ENCODE data around the gene GSTA3.
"Not testable (repeated sequence)": the region's sequence is repeated elsewhere in the genome, so short reads cannot be mapped to it uniquely, and the experiment has no call there.

GSTA3 gene

DNA sequence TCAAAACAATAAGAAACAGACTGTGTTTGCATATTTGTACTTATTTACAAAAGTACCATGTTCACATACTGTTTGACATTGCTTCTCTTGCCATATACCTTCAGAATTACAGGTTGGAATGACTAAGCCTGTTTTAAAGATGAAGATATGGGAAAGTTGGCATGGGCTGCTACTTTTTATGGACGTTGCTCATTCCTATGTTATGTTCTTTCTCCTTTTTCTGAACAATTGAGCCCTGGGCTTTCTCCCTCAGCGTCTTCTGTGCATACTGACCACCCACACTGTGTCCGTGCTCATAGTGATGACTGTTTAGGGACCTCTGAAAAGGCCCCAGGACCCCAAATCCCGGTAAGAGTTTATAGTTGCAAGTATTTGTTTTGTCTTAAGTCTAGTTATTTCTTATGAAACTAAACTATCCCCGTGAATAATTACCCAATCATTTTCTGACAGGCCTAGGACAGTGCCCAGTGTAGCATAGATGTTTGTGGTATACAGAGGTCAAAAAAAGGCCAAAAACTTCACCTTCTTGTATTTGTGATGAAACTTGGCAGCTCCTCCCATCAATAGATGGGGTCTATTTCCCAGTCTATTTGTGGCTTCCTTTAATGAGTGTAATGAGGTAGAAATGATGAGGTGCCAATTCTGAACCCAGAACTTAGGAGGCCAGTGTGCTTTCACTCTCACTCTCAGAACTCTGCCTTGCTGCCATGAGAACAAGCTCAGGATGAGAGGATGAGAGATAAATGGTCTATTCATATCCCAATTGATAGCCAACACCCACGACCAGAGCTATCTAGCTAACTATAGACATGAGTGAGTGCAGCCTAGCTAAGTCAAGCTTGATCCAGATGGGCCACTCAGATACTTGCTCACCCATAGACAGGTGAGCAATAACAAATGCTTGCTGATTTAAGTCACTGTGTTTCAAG is 44.7 kb upstream of the GSTA3 start:
- Histone ChIP-seq H3K4me2 (ENCODE audit: insufficient read depth, low read length) (no peak overlapping the region), H2AFZ (ENCODE audit: low read depth, low read length) (no peak overlapping the region), H4K20me1 (ENCODE audit: insufficient read depth, low read length) (no peaks in the 10 kb centered on the region), H3K4me3 (ENCODE audit: low read depth in 1 of 2, low read length in 2 of 2) (no peak overlapping the region), H3K9me3 (ENCODE audit: insufficient read depth, low read length, severe bottlenecking) (no peaks in the 10 kb centered on the region), H3K36me3 (ENCODE audit: insufficient read depth, low read length) (no peaks in the 10 kb centered on the region), H3K27ac (ENCODE audit: low read length) (no peak overlapping the region), H3K27me3 (ENCODE audit: insufficient read depth, low read length, poor library complexity) (peaks cover 14% of the 10 kb centered on the region), H3K4me1 (ENCODE audit: insufficient read depth, low read length) (no peaks in the 10 kb centered on the region), H3K9ac (ENCODE audit: low read depth, low read length) (no peak overlapping the region), H3K79me2 (ENCODE audit: insufficient read depth, low read length) (no peaks in the 10 kb centered on the region)
- TF ChIP-seq, protein P1, sequence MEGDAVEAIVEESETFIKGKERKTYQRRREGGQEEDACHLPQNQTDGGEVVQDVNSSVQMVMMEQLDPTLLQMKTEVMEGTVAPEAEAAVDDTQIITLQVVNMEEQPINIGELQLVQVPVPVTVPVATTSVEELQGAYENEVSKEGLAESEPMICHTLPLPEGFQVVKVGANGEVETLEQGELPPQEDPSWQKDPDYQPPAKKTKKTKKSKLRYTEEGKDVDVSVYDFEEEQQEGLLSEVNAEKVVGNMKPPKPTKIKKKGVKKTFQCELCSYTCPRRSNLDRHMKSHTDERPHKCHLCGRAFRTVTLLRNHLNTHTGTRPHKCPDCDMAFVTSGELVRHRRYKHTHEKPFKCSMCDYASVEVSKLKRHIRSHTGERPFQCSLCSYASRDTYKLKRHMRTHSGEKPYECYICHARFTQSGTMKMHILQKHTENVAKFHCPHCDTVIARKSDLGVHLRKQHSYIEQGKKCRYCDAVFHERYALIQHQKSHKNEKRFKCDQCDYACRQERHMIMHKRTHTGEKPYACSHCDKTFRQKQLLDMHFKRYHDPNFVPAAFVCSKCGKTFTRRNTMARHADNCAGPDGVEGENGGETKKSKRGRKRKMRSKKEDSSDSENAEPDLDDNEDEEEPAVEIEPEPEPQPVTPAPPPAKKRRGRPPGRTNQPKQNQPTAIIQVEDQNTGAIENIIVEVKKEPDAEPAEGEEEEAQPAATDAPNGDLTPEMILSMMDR (IDR thresholded peaks at IDR 0.05; ENCODE audit: borderline replicate concordance, extremely low read depth, low read length, poor library complexity, severe bottlenecking), result no peak
- no peak for TF ChIP-seq EZH2 (IDR thresholded peaks at IDR 0.05; ENCODE audit: borderline replicate concordance, low read depth, low read length, severe bottlenecking)
- no peak for DNase-seq
- no peak for ATAC-seq (ENCODE audit: insufficient read depth, low read depth)

DNA sequence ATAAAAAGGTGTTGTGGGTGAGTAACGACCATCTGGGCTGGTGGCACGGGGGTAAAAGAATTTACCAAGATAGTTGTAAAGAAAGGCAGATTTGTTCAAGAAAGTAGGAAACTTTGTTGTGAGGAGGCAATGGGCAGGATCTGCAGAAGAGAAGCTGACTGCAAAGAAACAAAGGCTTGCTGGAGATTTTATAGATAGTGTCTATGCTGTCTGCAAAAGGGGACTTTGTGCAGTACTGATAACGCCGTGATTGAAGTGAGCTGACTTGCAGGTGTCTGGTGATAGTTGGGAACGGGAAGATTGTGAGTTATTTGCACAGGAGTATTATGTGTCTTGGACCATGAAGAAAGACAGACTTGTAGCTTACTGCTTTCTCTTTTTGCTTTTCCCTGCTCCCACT is 36.8 kb upstream of the GSTA3 start:
- no peaks in the 10 kb centered on the region for H3K9me3 ChIP-seq (ENCODE audit: insufficient read depth, low read length, severe bottlenecking)
- no peak overlapping the region for H3K9ac ChIP-seq (ENCODE audit: low read depth, low read length)
- peaks cover 11% of the 10 kb centered on the region for H3K27me3 ChIP-seq (ENCODE audit: insufficient read depth, low read length, poor library complexity)
- DNase-seq (no peak), ATAC-seq (ENCODE audit: insufficient read depth, low read depth) (no peak)
- H3K4me2 ChIP-seq (ENCODE audit: insufficient read depth, low read length), result no peak overlapping the region
- H4K20me1 ChIP-seq (ENCODE audit: insufficient read depth, low read length), result no peaks in the 10 kb centered on the region
- H3K36me3 ChIP-seq (ENCODE audit: insufficient read depth, low read length), result no peaks in the 10 kb centered on the region
- H3K4me3 ChIP-seq (ENCODE audit: low read depth in 1 of 2, low read length in 2 of 2), result no peak overlapping the region
- no peak overlapping the region for H2AFZ ChIP-seq (ENCODE audit: low read depth, low read length)
- no peak overlapping the region for H3K27ac ChIP-seq (ENCODE audit: low read length)
- no peaks in the 10 kb centered on the region for H3K4me1 ChIP-seq (ENCODE audit: insufficient read depth, low read length)
- no peak for TF ChIP-seq EZH2 (IDR thresholded peaks at IDR 0.05; ENCODE audit: borderline replicate concordance, low read depth, low read length, severe bottlenecking)
- TF ChIP-seq, protein P1 (IDR thresholded peaks at IDR 0.05; ENCODE audit: borderline replicate concordance, extremely low read depth, low read length, poor library complexity, severe bottlenecking), result no peak
- no peaks in the 10 kb centered on the region for H3K79me2 ChIP-seq (ENCODE audit: insufficient read depth, low read length)

DNA sequence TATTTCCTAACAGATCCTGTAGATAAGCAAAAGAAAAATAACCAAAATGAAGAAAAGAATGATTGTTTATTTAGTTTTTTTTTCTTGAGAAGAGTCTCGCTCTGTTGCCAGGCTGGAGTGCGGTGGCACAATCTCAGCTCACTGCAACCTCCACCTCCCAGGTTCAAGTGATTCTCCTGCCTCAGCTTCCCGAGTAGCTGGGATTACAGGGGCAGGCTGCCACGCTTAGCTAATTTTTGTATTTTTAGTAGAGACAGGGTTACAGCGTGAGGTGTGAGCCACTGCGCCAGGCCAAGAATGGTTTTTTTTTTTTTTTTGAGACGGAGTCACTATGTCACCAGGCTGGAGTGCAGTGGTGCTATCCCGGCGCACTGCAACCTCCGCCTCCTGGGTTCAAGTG is 33.3 kb upstream of the GSTA3 start:
- not testable (repeated sequence) for H3K4me1 ChIP-seq (ENCODE audit: insufficient read depth, low read length); H4K20me1 ChIP-seq (ENCODE audit: insufficient read depth, low read length); H3K9ac ChIP-seq (ENCODE audit: low read depth, low read length); H3K79me2 ChIP-seq (ENCODE audit: insufficient read depth, low read length); DNase-seq; H3K27ac ChIP-seq (ENCODE audit: low read length); H3K36me3 ChIP-seq (ENCODE audit: insufficient read depth, low read length); H3K4me3 ChIP-seq (ENCODE audit: low read depth in 1 of 2, low read length in 2 of 2); H3K9me3 ChIP-seq (ENCODE audit: insufficient read depth, low read length, severe bottlenecking); H2AFZ ChIP-seq (ENCODE audit: low read depth, low read length); ATAC-seq (ENCODE audit: insufficient read depth, low read depth); H3K4me2 ChIP-seq (ENCODE audit: insufficient read depth, low read length)
- peaks cover 11% of the 10 kb centered on the region for H3K27me3 ChIP-seq (ENCODE audit: insufficient read depth, low read length, poor library complexity)

DNA sequence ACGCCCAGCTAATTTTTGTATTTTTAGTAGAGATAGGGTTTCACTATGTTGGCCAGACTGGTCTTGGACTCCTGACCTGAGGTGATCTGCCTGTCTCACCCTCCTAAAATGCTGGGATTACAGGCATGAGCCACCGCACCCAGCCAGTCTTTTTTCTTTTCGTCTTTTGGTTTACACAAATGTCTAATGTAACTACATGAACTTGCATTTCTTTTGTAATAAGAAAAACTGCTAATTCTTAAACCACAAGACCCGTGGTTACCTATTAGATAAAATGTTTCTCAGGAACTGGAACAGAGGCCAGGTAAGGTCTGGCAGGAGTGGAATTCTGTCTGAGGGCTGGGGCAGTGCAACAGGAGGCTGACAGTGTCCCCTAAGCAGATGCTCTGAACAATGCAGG is 32.7 kb upstream of the GSTA3 start:
- no peak overlapping the region for H3K4me3 ChIP-seq (ENCODE audit: low read depth in 1 of 2, low read length in 2 of 2)
- ATAC-seq (ENCODE audit: insufficient read depth, low read depth), result no peak
- no peak overlapping the region for H3K9ac ChIP-seq (ENCODE audit: low read depth, low read length)
- H2AFZ ChIP-seq (ENCODE audit: low read depth, low read length), result no peak overlapping the region
- peaks cover 11% of the 10 kb centered on the region for H3K27me3 ChIP-seq (ENCODE audit: insufficient read depth, low read length, poor library complexity)
- no peaks in the 10 kb centered on the region for H3K4me1 ChIP-seq (ENCODE audit: insufficient read depth, low read length)
- H4K20me1 ChIP-seq (ENCODE audit: insufficient read depth, low read length), result no peaks in the 10 kb centered on the region
- no peak for DNase-seq
- no peaks in the 10 kb centered on the region for H3K79me2 ChIP-seq (ENCODE audit: insufficient read depth, low read length)
- no peaks in the 10 kb centered on the region for H3K9me3 ChIP-seq (ENCODE audit: insufficient read depth, low read length, severe bottlenecking)
- no peak overlapping the region for H3K27ac ChIP-seq (ENCODE audit: low read length)
- TF ChIP-seq EZH2 (IDR thresholded peaks at IDR 0.05; ENCODE audit: borderline replicate concordance, low read depth, low read length, severe bottlenecking), result no peak
- TF ChIP-seq, protein P1 (IDR thresholded peaks at IDR 0.05; ENCODE audit: borderline replicate concordance, extremely low read depth, low read length, poor library complexity, severe bottlenecking), result no peak
- H3K4me2 ChIP-seq (ENCODE audit: insufficient read depth, low read length), result no peak overlapping the region
- no peaks in the 10 kb centered on the region for H3K36me3 ChIP-seq (ENCODE audit: insufficient read depth, low read length)
